Spleen (tissue), 7 donors: ENCODE results near the gene CLASP1.

Experiments
- POLR2A ChIP-seq, 3 donors: fragments of 450-650 bp; IDR thresholded peaks; one replicate each; pipeline ENCODE4 v1.5.1; 2017; ENCODE audit warnings: antibody characterized with exemption in 3 of 3, mild to moderate bottlenecking in 1 of 3
- TF ChIP-seq, protein P1 (sequence below), 11 experiments: fragments of 200-600 bp in 7 of 11; fragments of 450-650 bp in 4 of 11; sonication (generic) in 4 of 11; IDR thresholded peaks in 8 of 11; conservative IDR thresholded peaks in 3 of 11; 1 replicate in 7 of 11; 2 replicates in 4 of 11; pipeline versions ENCODE4 v1.4.0 to v1.8.0; 2016 to 2021; ENCODE audit warnings: antibody characterized with exemption in 11 of 11, inconsistent platforms in 4 of 11, mild to moderate bottlenecking in 1 of 11
- donor health status: DM: no; HTN: no; CAD: no; lungs with moderate emphysema.
- donor health status: DM: no; HTN: no; CAD: no.
- donor health status: DM: no; HTN: no; CAD: no.

DNA sequence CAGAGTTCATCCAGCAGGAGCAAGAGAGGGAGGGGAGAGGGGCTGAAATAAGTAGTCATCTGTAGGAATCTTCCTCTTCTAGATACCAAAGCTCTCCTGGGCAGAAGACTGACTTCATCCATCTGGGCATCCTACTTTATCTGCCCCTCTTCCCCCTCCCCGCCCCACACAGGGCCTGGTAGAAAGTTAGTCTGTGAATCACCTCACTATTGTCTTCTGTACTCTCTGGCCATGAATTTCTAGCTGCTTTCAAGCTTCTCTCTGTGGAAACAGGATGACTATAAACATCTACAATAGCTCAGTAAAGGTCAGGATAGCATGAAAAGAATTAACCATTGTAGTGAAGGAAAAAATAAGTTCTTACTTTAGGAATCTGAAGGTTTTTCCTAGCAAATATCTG lies 166.2 kb downstream of the CLASP1 start:
- TF ChIP-seq, protein P1, sequence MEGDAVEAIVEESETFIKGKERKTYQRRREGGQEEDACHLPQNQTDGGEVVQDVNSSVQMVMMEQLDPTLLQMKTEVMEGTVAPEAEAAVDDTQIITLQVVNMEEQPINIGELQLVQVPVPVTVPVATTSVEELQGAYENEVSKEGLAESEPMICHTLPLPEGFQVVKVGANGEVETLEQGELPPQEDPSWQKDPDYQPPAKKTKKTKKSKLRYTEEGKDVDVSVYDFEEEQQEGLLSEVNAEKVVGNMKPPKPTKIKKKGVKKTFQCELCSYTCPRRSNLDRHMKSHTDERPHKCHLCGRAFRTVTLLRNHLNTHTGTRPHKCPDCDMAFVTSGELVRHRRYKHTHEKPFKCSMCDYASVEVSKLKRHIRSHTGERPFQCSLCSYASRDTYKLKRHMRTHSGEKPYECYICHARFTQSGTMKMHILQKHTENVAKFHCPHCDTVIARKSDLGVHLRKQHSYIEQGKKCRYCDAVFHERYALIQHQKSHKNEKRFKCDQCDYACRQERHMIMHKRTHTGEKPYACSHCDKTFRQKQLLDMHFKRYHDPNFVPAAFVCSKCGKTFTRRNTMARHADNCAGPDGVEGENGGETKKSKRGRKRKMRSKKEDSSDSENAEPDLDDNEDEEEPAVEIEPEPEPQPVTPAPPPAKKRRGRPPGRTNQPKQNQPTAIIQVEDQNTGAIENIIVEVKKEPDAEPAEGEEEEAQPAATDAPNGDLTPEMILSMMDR (IDR thresholded peaks at IDR 0.05 in 8 of 11, conservative IDR thresholded peaks at IDR 0.05 in 3 of 11), result no peak
- TF ChIP-seq POLR2A (IDR thresholded peaks at IDR 0.05), result no peak
